B cell (primary cell): Measurements from ENCODE around the gene IRAK1.

Source experiments
- CTCF ChIP-seq: fragments of 200-600 bp; IDR thresholded peaks from one replicate; pipeline ENCODE4 v1.8.0; 2022; ENCODE audit warnings: antibody characterized with exemption, mild to moderate bottlenecking
- EZH2 ChIP-seq: IDR thresholded peaks from 2 replicates; pipeline ENCODE4 v1.6.1; 2012; ENCODE audit warnings: borderline replicate concordance, low read depth, mild to moderate bottlenecking, moderate library complexity, low read length; ENCODE audit not compliant: insufficient read depth, poor library complexity, severe bottlenecking

- TF ChIP-seq CTCF (no peak), EZH2 (no peak)
Observed at GRCh38 chrX:153974726-153975286, 44.9 kb downstream of the IRAK1 start.
